ENCODE measurements around the gene SLC49A3.

DNA sequence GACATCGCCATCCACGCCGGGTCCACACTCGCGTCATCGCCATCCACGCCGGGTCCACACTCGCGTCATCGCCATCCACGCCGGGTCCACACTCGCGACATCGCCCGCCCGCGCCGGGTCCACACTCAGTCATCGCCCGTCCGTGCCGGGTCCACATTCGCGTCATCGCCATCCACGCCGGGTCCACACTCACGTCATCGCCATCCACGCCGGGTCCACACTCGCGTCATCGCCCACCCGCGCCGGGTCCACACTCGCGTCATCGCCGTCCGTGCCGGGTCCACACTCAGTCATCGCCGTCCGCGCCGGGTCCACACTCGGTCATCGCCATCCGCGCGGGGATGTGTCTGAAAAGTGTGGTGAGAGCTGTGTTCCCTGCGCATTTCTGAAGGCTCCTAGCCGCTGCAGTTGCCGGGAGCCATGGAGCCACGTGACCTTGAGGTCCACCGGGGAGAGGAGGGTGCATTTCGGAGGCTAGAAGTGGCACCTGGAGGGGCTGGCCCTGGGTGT, 34.0 kb upstream of the SLC49A3 start:
- TF ChIP-seq SIX5 (IDR thresholded peaks at IDR 0.05; ENCODE audit: low read depth, low read length, severe bottlenecking) (no peak), BHLHE40 (IDR thresholded peaks at IDR 0.05; ENCODE audit: borderline replicate concordance in 1 of 2, low read depth in 2 of 2, low read length in 1 of 2) (no peak), POLR2AphosphoS5 (IDR thresholded peaks at IDR 0.05; ENCODE audit: low read length) (no peak), POLR2A (IDR thresholded peaks at IDR 0.05; ENCODE audit: low read depth, low read length) (no peak), CTCF (IDR thresholded peaks at IDR 0.05 in 2 of 3, conservative IDR thresholded peaks at IDR 0.05 in 1 of 3; ENCODE audit: control insufficient read depth in 2 of 3, extremely low read depth in 1 of 3, insufficient read depth in 1 of 3, low read depth in 3 of 3, low read length in 3 of 3) (no peak), EZH2 (IDR thresholded peaks at IDR 0.05; ENCODE audit: borderline replicate concordance, control insufficient read depth, low read depth, low read length) (no peak), TAF1 (IDR thresholded peaks at IDR 0.05; ENCODE audit: borderline replicate concordance, low read depth, low read length) (no peak), ZNF274 (IDR thresholded peaks at IDR 0.05; ENCODE audit: insufficient read depth, insufficient read length) (no peak), FOXM1 (IDR thresholded peaks at IDR 0.05; ENCODE audit: low read depth, low read length) (no peak), CHD1 (IDR thresholded peaks at IDR 0.05; ENCODE audit: low read depth, low read length) (no peak), DPF2 (IDR thresholded peaks at IDR 0.05) (no peak)
- TF ChIP-seq, protein P1, sequence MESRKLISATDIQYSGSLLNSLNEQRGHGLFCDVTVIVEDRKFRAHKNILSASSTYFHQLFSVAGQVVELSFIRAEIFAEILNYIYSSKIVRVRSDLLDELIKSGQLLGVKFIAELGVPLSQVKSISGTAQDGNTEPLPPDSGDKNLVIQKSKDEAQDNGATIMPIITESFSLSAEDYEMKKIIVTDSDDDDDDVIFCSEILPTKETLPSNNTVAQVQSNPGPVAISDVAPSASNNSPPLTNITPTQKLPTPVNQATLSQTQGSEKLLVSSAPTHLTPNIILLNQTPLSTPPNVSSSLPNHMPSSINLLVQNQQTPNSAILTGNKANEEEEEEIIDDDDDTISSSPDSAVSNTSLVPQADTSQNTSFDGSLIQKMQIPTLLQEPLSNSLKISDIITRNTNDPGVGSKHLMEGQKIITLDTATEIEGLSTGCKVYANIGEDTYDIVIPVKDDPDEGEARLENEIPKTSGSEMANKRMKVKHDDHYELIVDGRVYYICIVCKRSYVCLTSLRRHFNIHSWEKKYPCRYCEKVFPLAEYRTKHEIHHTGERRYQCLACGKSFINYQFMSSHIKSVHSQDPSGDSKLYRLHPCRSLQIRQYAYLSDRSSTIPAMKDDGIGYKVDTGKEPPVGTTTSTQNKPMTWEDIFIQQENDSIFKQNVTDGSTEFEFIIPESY (IDR thresholded peaks at IDR 0.05), result no peak

Data from GM12878 (cell line).